AG20443 (cell line): ENCODE measurements around the gene GIT2.
"Not testable (repeated sequence)": the region's sequence is repeated elsewhere in the genome, so short reads cannot be mapped to it uniquely, and the experiment has no call there.

Source experiments
- DNase-seq: peaks from one replicate; pipeline ENCODE4 v3.0.0; 2012; ENCODE audit warnings: low spot score, mixed read lengths

GIT2 gene

DNA sequence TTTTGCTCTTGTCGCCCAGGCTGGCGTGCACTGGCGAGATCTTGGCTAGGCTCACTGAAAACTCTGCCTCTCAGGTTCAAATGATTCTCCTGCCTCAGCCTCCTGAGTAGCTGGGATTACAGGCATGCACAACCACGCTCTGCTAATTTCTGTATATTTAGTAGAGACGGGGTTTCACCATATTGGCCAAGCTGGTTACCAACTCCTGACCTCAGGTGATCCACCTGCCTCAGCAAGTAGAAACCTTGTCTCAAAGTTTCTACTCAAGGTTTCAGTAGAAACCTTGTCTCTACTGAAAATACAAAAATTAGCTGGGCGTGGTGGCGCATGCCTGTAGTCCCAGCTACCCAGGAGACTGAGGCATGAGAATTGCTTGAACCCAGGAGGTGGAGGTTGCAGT, 104.4 kb downstream of the GIT2 start:
- DNase-seq, result not testable (repeated sequence)

GRCh38 chr12:109890620-109891170, 105.5 kb downstream of the GIT2 start:
- DNase-seq, result no peak

- DNase-seq, result peak; percentile 88
Observed at GRCh38 chr12:109888179-109889020, 107.8 kb downstream of the GIT2 start.

DNA sequence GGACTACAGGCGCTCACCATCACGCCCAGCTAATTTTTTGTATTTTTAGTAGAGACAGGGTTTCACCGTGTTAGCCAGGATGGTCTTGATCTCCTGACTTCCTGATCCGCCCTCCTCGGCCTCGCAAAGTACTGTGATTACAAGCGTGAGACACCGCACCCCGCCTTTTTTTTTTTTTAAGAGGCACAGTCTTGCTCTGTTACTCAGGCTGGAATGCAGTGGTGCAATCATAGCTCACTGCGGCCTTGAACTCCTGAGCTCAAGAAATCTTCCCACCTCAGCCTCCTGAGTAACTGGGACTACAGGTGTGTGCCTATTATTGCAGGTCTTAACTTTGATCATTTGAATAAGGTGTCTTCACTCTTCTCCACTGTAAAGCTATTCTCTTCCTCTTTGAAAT, 110.6 kb downstream of the GIT2 start:
- no peak for DNase-seq

DNA sequence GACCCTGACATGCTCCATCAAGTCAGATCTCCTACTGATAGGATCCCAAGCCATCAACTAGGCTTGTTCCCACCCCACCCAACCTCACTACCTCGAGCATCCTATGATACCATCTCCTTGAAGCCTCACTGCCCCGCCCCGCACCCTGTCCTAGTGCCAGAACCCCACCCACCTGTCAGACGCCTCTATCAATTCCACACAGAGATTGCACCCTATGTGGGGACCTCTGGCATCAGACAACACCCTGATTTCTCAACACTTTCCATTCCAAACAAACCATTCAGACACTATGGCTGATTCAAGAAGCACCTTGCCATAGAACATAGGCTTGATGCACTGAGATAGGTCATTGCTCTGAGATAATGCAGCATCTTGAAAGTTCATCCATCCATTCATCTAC, 112.7 kb downstream of the GIT2 start:
- DNase-seq, result no peak

DNA sequence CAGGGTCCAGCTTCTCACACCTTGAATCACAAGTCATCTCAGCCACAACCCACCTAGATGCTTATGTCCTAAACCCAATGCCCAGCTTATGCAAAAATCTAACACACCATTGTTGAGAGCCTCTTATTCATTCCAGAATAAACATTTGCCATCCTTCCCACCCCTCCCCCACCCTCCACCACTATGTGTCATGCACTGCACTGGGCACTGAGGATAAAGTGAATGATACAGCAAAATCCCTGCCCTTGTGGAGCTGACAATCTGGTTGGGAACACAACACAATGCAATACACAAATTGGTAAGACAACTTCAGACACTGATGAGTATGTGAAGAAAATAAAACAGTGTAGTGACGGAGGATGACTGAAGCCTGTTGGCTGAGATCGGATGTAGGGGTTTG, 114.4 kb downstream of the GIT2 start:
- DNase-seq, result no peak

DNA sequence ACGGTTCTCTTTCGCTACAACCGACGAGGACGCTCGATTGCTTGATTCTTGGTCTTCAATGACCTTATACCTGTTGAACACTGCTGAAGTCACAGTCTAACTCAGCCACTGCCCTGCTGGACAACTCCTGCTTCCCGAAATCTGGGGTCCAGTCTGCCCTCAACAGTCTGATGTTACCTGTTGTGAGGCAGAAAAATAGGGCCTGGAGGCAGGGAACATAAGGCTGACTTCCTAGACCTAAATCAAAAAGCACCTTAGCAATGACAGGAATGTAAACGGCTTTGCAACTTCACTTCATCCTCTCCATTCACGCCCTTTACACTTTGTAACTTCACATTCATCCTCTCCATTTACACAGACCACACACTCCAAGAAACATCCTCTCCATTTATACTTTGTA, 115.2 kb downstream of the GIT2 start:
- no peak for DNase-seq

DNA sequence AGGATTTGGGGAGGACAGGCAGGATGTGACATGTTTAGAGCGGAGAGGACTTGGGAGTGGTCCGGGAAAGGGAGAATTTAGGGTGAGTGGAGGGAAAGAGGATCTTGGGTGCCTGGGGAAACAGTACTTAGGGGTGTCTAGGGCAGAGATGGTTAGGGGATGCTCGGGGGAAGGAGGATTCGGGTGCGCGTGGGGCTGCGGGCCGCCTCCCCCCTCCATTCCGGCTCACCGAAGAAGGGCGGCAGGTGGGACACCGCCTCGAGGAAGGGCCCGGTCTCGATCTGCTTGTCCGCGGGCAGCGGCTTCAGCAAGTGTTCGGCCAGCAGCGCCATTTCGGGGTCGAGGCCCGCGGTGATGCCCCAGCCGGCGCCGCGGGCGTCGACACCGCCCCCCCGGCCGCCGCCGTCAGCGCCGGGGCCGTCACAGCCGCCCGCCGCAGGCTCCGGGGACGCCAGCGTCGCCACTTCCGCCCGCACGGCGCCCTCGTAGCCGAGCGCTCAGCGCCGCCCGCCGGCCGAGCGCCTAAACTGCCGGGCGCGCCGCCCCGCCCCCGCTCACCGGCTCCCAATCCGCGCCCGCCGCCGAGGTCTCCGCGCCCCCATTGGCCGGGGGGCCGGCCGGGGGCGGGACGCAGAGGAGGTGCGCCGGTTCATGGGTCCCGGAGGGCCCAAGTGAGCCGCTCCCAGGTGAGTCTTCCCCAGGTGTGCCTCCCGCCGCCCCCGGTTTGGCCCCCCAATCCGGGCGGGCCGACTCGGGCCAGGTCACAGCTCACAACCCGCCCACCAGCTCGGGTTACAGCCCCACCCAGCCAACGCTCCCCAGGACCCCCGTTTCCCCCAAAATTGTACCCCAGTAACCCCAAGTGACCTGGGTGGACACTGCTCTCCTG, 115.9 kb downstream of the GIT2 start, which contains the start of gene GLTP:
Gene GLTP (minus strand): TSS at position 499 of the 889 bp plus-strand sequence. CDS start 167 bp downstream, at position 332.
- DNase-seq, result peak; percentile 98
